ENCODE results near the gene BMPR1B.
"Not testable (repeated sequence)": the region's sequence is repeated elsewhere in the genome, so short reads cannot be mapped to it uniquely, and the experiment has no call there.

The BMPR1B gene

GRCh38 chr4:94841166-94841863 lies 83.6 kb downstream of the BMPR1B start:
- DNase-seq, result not testable (repeated sequence)

DNA sequence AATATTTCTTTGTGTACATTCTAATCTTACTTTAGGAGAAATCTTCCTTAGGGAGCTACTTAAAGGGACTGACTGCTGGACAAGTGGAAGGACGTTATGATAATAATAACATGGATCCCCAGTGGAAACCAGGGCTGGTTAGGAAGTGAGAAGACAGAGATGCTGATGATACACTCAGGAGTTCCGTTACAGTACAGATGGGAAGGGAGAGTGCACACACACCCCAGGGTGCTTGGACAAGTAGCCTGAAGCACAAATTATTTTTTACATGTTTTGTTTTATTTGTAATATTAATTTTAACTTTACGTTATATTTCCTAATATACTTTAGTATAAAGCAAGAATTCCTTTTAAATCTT lies 84.1 kb downstream of the BMPR1B start:
- DNase-seq, result no peak

DNA sequence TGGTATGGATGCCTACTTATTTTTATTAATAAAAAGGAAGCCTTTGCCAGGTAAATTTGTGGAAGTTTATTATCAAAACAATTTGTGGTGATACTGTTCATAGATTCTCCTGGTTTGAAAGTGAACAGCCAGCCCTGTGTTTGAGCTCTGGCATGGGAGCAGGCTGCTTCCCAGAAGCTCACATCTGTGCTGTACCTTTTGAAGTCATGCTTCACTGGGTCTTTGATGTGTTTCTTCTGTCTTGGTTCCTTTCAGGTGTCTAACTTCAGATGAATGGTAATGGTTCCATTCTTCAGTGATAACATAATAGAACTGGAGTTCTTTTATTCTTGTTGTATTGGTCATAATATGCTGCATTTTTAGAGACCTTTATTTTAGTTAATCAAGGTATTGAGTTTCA lies 85.5 kb downstream of the BMPR1B start:
- DNase-seq, result no peak

DNA sequence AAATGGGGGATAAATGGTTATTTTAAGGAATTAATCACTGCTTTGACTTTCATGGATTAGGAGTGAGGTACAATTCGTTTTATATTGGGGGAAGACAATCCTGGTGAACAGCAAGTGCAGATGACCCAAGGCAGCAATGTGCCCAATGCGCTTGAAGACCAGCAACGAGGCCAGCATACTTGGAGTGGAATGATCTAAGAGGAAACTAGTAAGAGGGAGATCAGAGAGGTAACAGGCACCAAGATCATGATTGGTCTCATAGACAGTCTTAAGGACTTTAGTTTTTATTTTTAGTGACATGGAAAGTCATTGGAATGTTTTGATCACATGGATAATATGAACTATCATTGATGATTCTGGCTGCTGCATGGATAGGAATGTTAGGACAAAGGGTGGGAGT lies 90.6 kb downstream of the BMPR1B start:
- DNase-seq, result no peak

DNA sequence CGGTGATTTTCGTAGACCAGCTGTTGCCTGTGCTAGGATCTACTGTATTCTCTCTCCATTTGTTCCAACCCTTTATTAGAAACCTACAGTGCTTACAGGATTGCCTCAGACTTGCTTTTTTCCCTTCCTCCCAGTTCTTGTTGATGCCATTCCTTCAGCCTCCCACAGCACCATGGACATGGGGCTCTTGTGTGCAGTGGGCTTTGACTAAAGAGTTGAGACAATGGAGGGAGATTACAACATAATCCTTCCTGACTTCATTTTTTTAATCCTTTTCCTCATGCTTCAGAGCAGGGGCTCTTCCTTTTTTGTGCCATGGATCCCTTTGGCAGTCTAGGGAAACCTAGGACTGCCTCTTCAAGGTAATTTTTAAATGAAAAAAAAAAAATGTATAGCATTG lies 92.1 kb downstream of the BMPR1B start:
- DNase-seq, result no peak

DNA sequence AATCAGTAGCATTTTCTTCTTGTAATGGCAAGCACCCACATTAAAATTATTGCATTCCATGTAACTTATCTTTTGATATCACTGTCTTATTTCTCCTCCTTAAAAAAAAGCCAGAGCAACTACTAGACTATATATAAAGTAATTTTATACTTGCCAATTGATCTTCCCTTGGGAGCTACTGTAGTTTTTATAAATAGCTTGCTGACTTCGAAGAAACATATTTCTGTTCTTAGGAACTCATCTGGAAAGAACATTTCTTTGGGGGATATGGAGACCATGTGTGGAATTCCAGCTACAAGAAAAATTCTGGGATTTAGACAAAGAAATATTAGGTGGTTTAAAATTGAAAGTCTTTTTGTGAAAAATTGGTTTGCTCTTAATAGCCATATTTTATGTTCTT lies 94.9 kb downstream of the BMPR1B start:
- DNase-seq, result no peak

- no peak for DNase-seq
Measured at GRCh38 chr4:94856030-94856429, 98.3 kb downstream of the BMPR1B start.

- no peak for DNase-seq
Measured at GRCh38 chr4:94870146-94870545, 112.4 kb downstream of the BMPR1B start.

DNA sequence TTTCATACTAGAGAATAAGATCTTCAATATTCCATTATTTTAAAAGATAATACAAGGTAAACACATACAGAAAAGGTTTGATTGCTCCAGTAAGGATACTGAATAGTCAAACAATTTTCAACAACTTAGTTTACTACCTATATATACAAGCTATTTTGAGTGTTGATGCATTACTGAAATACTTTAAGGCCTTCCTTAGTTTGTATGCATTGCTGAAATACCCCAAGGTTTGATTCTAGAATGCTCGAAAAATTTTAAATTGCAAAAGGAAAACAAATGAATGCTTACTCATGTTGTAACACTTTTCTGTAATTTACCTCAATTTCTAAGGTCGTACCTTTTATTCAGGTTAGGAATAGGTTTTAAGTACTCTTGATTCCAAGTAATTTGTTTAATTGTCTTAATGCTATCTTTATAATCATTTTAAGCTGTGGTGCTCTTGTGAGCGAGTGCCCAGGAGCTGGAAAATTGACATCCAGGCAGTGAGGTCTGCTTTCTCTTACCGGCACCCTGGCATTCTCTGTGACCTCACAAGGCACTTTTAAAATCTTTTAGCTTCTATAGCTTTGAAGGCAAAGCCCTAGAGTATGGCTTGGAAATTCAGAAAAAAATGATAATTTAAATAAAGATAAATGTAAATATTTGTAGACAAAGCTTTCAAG lies 114.0 kb downstream of the BMPR1B start:
- DNase-seq, result no peak

DNA sequence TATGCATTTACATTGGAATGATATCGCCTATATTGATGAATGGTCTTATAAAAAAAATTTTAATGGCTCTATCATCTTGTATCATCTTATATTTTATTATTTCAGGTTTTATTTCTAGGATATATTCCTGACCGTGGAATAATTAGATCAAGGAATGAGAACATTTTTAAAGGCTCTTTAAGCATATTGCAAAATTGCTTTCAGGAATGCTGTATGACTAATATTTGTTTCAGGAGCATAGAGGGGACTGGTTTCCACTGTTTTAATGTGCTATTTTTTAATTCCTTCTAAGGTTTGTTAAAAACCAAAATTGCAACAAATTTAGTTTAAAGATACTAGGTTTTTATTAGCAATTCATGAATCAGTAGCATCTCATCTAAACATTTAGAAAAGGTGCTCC lies 120.2 kb downstream of the BMPR1B start:
- DNase-seq, result no peak

- DNase-seq, result no peak
Measured at GRCh38 chr4:94880956-94881355, 123.2 kb downstream of the BMPR1B start.

- no peak for DNase-seq
Measured at GRCh38 chr4:94882756-94883155, 125.0 kb downstream of the BMPR1B start.

- DNase-seq, result no peak
Measured at GRCh38 chr4:94887027-94887426, 129.3 kb downstream of the BMPR1B start.

DNA sequence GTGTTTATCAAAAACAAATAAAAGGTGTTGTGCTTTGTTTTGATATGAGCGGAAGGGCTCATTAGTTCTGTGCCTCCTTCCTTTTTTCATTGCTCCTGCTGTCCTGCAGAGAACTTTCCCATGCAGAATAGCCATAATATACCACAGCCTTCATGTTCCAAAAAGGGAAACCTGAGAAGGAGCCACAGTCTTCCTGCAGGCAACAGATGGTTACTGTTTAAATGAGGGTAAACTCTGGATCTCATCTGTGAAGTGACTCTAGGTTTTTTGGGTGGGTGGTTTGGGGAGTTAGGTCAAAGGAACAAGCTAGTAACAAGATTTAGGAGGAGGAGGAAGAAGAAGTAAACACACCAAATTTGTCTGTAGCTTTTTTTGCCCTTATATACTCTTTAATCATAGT lies 131.8 kb downstream of the BMPR1B start:
- DNase-seq, result no peak

DNA sequence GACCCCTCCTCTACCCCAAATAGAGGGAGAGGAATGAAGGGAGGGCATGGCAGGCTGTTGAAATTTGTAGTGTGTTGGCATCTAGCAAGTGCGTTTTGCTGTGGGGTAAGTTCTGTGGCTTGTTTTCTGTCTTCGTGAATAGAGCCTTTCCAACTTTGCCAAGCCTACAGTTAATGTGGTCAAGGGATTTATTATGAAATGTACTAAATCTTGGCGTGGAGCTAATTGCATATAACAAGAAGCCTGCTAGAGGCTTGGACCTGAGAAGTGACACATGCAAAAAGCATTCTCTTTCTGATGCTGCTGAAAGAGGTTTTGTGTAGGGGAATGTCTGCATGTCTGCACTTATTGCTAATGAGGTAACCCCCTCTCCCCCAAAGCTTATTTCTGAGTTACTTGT lies 132.2 kb downstream of the BMPR1B start:
- DNase-seq, result no peak

DNA sequence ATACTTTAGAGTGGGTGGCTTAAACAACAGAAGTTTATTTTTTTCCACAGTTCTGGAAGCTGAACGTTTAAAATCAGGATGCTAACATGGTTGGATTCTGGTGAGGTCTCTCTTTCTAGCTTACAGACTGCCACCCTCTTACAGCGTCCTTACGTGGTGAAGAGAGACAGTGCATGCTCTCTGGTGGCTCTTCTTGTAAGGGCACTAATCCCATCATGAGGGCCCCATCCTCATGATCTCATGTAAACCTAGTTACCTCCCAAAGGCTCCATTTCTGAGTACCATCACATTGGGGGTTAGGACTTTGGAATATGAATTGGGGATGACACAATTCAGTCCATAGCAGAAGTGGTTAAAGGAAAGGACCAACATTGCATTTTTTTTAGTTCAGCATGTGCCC lies 132.8 kb downstream of the BMPR1B start:
- no peak for DNase-seq

DNA sequence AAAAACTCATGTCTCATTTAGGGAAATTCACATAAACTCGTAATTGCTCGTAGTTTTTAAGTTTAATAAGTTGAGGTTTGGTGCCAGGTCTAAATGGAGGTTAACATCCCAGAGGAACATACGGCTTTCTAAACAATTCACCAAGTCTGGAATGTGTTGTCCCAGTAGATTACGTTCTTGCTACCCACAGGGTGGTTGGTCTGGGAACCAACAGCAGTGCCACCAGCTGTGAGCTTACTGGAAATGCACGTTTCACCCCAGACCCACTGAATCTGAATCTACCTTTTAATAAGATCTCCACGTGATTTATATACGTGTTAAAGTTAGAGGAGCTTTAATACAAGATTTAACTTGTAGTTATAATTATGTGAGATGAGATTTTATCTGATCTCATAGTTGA lies 134.3 kb downstream of the BMPR1B start:
- no peak for DNase-seq

DNA sequence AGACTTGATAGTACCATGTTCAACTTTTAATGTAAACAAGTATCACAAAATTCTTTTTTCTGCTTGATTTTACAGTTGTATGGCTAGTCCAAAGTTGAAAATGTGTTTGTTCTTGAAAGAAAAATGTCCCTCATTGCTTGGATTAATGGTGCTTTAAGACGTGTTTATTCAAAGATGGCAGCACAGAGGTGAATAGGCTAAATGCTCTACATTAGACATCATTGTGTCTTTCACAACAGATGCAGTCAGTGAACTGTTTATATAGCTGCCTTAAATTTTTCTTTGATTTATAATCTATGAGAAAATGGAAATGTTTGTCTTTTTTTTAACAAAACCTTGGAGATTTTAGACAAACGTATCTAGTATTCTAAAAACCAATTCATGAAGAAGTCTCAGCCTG lies 137.3 kb downstream of the BMPR1B start:
- DNase-seq, result no peak

DNA sequence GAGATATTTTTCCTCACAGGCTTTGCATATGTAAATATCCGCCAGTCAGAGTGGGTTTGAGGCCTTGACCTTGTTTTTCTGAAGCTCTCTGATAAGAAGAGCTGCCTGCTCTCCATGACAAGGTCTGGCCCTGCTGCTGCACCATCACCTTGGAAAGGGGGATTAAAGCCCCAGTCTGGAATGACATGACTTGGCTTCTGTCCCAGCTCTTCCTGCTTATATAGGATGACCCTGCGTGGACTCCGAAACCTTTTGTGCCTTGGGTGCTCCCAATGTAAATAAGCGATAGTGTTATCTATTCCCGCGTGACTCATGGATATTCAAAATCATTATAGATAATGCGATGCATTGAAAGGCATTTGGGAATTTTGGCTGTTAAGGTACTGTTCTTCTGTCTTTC lies 139.3 kb downstream of the BMPR1B start:
- DNase-seq, result no peak

DNA sequence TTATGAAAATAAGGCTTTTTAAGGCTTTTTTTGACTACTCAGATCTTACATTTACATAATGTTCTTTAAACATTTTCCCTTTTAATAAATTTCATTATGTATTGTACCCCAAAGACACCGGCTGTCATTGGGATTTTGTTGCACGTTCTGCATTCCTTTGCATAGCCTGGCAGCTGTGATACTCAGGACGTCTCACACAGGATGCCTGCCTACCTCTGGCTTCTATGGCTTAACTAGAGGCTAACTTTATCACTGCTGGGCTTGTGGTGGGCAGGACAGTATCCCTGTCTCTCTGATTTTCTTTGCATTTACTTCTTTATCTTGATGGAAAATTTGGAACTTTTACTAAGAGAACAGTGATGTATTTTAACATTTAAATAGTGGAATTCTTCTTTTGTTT lies 147.8 kb downstream of the BMPR1B start:
- DNase-seq, result no peak

GRCh38 chr4:94909645-94910044 lies 151.9 kb downstream of the BMPR1B start:
- DNase-seq, result no peak

DNA sequence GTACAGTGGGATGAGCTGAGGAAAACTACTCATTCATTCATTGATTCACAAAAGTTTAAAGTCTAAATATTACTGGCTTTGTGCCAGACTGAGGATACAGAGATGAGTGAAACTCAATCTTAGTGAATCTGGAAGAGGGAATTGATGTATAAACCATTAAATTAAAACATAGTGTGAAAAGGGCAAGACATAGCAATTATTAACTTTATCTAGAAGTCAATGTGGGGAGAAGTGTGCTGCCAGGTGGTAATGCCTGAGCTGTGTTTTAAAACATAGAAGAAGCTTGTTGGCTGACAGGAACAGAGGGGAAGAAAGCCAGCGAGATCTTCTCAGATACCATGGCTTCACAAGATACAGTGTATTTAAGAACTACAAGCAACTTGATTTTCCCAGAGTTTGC lies 153.4 kb downstream of the BMPR1B start:
- DNase-seq, result no peak

DNA sequence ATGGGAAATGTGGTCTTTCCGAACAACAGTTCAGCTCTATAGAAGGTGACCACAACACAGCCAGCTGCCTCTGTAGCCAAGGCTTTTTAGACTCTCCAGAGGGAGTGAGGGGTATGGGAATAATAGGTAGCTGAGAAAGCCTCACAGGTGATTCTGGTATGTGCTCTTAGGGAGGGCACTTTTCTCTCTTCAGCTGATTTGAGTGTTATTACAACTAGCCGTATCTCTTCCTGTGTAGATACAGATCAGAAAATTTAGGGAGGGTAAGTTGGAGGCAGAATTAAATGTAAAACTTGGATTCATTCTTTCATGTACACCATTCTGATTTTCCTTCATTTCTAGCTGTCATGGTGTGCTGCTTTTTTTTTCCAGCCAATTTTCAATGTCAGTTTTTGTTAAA lies 154.9 kb downstream of the BMPR1B start:
- no peak for DNase-seq

- no peak for DNase-seq
Measured at GRCh38 chr4:94913316-94913715, 155.6 kb downstream of the BMPR1B start.

DNA sequence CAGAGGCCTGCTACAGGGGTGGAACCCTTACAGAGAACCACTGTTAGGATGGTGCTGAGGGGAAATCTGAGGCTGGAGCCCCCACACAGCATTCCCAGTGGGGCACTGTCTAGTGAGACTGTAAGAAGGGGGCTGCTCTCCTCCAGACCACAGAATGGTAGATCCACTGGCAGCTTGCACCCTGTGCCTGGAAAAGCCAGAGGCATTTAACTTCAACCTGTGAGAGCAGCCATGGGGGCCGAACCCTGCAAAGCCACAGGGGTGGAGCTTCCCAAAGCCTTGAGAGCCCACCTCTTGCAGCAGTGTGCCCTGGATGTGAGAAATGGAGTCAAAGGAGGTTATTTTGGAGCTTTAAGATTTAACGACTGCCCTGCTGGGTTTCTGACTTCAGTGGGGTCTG lies 159.4 kb downstream of the BMPR1B start:
- no peak for DNase-seq

Data from NCI-H2081 treated with DMSO at 0.1 percent for 48 hours (cell line).